Measurements from ENCODE around the gene PTPRN2.

The PTPRN2 gene

DNA sequence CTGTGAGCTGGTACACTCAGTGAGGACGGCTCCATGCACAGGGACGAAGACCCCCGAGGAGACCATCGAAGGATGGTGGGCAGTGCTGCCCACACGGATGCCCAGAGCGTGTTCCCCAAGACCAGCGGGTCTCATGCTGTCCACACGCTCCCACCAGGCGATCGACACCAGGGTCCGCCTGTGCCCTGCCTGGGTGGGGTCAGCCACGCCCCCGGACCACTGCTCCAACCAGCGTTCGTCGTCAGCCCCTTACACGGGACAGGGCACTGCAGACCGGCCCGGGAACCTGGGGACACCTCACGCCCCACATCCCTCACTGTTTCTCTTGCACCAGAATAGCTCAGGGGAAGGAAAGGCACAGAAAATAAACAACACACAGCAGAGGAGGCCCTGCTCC is 1027.4 kb downstream of the PTPRN2 start:
- no peak for DNase-seq

DNA sequence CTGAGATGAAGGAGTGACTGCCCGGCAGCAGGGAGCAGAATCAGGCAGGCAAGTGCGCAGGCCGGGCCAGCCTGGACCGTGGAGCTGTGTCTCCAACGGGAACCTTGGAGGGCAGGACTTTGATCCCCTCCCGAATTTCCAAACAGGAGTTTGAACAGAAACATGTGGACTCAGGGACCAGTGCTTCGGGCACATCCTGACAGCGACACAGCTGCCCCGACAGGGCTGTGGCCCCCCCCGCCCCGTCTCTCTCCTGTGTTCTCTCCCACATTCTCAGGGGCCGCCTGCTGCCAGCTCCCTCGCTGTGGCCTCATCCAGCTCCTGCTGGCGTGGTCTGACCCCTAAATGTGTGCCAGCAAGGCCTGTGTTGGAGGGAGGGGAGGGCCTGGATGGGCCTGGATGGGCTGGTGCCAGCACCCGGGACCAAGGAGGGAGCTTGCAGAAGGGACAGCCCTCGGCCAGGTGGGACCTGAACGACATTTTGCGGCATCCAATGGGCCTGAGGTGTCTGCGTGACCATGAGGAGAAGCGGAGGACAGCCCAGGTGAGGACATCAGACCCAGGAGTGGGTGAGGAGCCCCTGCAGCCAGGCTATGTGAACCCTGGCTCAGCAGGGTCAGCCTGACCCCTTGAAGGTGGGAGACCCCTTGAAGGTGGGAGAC is 1027.9 kb downstream of the PTPRN2 start:
- DNase-seq: no peak

DNA sequence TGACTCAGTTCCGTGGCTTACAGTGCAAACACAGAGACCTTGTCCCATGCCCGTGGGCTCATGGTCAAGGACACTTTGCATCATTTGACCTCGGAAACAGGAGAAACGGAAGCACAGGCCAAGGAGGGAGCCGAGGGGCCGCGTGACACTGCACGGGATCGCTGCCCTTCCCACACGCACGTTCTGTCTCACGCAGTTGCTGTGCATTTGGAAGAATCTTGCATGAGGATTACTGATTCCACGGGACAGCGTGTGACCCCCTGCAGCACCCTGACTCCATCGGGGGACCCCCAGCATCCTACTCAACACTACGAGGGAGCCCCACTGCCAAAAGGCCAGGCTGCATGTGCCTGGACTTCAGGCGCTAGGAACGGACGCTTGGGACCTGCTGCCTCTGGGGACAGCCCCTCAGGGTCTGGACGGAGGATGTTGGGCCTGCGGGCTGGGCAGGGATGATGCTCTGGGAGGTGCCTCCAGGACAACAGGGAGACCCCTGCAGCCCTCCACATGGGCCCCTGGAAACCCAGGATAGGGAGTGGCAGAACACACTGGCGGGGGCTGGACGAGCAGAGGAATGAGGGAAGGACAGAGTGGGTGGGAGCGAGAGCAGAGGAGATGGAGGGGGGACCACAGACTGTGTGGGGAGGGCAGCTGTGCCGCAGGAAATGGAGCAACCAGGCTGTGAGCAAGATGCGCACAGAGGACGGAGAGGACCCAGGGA is 1028.6 kb downstream of the PTPRN2 start:
- no peak for DNase-seq

DNA sequence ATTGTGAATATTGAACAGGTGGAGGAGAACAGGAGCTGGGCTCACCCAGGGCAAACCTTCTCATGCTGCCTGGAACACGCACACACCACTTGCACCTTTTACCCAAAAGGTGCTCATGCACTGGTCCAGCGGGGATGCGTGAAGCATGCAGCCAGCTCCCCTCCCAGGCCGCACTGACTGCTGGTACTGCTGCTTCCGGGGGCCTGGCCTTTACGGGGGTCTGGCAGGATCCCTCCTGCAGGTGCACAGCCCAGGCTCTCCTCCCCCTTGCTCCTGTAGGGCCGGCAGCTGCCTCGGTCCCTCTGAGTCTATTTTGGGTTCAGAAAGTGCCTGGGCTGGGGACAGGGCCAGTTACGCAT is 1029.1 kb downstream of the PTPRN2 start:
- DNase-seq: no peak

DNA sequence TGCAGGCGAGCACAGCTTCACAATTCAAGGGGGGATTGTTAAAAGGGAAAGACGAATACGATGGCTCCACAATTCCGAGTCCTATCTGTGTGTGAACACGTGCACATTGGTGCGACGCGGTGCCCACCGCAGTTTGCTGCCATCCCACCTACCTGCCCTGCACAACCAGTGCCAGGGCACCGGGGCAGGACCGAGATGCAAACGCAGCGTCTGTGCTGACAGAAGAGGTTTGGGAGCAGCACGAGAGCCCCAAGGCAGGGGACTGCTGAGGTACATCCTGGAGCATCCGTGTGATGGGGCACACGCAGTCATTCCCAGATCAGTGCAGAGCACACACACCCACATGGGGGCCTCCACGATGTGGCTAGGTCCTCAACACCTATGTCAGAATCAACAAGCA is 1029.6 kb downstream of the PTPRN2 start:
- no peak for DNase-seq

DNA sequence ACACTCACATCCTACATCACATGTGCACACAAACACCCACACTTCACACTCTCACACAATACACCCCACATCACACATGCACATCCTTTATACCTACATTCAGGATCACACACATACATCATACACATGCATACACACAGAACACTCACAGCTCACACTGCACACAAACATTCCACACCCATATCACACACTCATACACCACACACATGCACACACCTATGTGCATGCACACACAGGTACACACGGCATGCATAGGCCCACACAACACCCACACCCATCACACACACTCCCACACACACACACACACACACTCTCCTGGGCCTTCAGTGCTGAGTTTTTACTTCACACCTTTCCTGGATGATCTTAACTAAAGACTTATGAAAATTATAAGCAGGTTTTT is 1030.4 kb downstream of the PTPRN2 start:
- DNase-seq: no peak

DNA sequence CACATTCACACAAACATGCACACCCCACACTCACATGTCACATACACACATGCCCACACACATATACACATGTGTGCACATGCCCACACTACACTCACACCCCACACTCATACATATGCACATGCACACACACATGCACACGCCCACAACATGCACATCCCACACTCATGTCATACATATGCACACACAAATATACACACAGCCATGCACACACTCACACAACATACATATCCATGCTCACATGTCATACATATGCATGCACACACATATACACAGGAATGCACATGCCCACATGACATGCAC is 1031.0 kb downstream of the PTPRN2 start:
- no peak for DNase-seq

DNA sequence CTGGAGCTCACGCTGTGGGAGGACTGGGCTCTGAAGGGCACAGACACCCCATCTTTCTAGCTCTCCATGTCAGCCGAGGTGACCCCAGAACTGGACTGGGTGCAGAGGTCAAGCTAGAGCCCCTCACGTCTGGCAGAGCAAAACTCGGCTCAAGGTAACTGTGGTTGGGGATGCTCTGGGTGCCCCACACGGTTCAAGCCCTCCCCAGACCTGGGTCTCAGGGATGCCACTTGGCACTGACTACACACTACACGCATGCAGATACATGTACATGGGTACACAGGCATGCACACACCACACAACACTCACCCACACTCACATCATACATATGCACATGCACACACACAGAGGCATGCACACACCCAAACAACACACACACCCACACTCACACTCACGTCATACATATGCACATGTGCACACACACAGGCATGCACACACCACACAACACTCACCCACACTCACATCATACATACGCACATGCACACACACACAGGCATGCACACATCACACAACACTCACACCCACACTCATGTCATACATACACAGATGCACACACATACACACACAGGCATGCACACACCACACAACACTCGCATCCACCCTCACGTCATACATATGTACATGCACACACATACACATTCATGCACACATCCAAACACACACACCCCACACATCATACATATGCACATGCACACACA is 1031.5 kb downstream of the PTPRN2 start:
- no peak for DNase-seq

DNA sequence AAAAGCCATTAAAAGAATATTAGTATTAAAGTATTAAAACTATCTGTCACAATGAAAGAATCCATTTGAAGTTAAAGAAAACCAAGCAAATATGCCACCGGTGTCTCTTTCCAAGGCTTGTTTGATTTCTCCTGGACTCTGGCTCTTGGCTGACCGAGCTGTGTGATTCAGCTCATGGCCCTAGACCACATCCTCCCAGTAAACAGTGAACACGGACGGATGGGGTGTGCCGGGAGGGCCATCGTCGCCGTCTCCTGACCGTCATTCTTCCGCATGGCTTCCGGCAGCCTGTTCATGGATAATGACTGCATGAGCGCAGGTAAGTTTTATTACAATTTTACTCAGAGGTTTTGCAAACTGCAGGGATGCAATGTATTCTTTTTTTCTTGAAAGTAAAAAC is 1032.3 kb downstream of the PTPRN2 start:
- DNase-seq: no peak

DNA sequence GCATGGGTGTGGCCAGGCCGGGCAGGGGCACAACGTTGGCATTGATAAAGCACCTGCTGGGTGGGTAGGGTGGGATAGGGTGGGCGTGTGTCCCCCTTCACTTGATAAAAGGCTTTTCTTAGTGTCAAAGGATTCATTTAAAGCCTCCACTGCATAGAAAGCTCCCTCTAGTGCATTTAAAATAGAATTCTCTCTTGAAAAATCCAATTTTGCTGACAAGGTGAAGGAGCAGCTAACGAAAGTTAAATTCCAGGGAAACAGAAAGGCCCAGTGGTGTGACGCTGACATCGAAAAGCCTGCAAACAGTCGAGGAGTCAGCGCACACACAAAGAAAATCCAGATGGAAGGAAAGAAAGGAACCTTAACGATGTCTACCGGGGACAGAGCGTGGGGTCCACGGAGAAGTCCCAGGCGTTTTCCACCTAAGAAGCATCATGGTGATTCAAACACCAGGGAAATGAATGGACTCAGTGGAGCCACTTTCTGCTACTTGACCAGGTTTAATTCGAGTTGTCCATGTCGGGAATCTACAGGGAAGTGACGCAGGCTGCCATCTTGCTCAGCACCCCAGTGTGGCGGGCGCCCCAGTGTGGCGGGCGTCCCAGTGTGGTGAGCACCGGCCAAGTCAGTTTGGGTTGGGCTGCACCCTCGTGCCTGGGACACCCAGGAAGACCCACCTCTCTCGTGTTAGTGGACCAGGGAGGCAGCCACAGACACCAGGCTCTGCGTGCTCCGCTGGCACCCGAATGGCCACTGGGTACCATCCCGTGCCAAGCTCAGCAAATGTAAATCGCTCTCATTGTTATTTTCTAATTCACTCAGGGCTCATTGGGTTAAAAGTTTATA is 1033.0 kb downstream of the PTPRN2 start:
- no peak for DNase-seq

DNA sequence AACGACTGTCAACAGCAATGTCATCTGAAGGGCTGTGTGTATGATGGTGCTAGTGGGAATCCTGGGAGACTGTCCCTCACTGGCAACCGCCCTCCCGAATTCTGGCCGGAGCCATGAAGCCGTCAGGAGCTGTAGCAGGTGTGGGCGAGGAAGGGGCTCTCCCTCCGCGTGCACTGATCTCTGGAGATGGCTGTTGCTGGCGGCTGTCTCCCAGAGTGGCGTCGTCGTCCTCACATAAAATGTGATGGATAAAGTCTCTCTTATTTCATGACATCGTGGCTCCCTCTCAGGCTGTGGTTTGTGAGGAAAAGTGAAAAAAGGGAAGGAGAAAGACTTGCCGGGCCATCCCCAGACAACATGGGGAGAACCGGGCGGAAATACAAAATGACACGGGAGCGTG is 1034.4 kb downstream of the PTPRN2 start:
- no peak for DNase-seq

DNA sequence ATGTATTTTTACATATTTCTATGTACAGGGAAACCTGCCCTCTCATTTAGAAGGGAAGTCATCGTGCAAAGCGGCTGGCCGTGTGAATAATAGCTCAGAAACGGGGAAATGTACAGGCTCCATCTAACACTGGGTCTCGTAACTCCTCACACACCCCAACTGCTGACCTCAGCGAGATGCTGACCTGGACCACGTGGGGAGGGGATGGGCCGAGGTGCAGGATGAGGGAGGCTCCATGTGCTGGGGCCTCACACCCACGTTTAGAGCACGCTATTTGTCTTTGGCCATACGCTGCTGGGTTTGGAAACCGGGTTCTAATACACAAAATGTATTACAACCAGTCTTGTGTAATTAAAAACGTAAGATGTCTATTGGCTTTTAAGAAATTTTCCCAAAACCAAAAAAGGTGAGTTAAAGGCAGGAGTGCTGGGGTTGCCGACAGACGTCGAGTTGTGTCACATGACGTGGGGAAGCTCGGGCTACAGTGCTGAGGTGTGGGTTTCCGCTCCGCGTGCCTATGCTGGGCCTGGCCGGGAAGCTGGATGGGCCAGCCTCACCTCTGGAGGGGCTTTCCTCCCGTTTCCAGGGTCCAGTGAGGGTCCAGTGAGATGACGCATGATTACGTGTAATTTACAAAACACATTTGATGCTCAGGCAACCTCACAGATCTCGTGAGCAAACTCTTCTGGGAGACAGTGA is 1035.2 kb downstream of the PTPRN2 start:
- DNase-seq: no peak

DNA sequence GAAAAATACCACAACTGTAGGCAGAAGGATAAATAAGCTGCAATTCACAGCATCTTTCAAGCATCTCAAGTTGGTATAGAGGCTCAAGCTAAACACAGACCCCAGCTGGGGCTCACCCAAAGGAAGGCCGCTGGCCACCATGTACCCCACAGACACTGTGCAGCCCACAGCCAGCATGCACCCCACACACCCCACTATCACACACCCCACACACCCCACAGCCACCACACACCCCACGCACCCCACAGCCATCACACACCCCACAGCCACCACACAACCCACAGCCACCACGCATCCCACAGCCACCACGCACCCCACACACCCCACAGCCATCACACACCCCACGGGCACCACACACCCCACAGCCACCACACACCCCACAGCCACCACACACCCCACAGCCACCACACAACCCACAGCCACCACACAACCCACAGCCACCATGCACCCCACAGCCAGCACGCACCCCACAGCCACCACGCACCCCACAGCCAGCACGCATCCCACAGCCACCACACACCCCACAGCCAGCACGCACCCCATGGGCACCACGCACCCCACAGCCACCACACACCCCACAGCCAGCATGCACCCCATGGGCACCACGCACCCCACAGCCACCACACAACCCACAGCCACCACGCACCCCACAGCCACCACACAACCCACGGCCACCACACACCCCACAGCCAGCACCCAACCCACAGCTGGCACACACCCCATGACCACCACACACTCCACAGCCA is 1036.1 kb downstream of the PTPRN2 start:
- DNase-seq: no peak

DNA sequence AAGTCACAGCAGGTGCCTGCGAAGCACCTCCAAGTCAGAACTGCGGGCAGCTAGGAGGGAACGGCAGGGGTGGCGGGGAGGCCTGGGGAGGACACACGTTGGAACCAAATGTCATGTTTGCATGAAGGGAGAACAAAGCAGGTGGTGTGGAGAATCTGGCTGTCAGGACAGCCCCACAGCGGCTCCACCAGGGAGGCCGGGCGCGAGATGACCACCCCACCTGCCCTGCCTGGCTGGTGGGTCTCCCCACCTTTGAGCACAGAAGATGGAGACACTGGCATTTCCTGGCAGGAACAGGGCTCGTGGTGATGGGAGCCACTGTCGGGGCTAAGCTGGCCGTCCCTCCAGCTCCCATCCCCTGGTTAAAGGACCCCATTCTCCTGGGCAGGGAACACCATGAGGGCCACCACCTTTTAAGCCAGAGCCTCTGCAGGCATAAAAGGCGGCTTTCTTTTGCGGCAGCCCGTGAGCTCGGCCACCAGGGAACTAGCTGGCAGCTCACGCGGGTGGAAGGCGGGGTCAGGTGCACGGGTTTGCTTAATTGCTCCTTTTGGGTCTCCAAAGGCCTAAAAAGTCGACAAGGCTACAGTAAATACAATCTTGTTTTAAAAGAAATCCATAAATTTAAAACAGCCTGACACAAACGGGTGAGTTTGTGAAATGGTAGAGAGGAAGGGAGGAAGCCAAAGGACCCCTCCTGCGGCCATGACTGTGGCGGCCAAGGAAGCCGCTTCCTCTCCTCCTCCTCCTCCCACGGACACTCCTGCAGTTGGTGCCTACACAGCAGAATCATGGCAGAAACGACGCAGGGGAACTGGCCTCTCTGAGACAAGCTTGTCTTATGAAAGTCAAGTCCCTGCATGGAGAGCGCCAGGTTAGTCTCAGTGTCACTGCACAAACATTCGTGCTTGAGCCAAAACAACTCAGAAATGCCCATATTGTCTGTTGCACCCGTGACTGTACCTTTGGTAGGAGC is 1037.0 kb downstream of the PTPRN2 start:
- no peak for DNase-seq

DNA sequence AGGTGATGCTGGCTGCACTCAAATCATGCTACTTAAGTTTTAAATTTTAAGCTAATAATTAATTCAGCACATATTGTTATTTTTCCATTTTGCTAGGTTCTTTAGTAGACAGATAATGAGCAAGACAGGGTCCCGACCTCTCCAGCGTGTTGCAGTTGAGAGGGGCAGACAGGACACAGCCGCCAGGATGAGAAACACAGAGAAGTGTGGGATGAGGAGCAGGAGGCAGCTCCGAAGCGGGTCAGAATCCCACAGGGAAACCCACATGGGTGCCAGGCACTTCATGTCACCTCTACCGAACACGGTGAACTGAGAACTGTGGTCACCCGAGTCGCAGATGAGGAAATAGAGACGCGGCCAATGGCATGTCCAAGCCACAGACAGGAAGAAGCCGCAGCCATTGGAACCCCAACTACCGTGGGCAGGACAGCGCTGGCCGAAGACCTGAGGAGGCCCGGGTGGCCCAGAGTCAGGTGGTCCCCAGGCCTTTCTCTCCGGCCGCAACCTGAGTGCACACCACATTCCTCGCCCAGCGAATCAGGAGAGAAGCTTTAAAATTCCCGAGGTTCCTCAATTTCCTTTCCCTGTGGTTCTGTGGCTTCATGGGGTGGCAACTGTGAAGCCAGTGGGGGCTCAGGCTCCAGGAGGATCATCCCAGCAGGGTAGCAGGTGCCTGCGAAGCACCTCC is 1037.9 kb downstream of the PTPRN2 start:
- DNase-seq: no peak

DNA sequence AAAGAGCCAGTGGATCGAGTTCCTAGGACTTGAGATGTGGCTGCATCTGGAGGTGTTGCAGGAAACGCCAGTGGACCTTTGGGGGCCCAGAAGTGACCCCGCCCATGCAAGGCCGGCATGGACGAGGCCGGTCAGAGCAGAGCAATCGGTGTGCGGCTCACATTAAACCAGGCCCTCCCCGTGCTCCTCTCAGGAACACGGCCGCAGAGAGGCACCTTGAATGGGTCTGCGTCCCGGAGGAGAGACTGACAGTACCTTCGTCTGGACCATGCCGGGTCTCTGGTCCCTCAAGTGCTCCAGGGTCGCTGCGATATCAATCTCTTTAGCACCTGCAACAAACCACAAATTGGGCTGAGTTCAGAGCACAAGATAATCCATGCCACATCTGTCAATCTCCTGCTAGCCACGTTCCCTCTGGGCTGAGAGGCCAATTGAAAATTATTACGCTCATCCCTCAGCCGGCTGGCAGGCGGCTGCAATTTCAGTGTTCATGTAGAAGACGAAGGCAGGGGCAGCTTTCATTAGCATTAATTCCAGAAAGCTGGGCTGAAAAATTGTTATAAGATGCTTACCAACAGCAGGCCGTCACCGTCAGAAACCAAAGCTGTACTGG is 1038.8 kb downstream of the PTPRN2 start:
- no peak for DNase-seq

DNA sequence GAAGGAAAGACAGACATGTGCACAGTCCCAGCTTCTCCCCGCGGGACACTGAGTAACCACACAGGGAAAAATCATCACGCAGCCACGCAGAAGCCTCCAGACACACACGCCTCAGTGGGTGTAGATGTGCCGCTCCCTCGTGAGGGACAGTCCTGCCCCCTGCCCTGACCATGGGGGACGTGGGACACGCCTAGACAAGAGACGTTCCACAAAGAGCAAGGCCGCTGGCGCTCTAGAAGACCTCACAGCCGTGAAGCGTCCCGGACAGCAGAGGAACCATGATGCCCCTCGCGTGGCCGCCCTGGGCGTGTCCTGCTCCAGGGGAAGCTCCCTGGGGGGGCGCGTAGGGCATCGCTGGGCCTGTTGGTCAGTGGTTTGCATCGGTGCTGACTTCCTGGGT is 1040.0 kb downstream of the PTPRN2 start:
- no peak for DNase-seq

DNA sequence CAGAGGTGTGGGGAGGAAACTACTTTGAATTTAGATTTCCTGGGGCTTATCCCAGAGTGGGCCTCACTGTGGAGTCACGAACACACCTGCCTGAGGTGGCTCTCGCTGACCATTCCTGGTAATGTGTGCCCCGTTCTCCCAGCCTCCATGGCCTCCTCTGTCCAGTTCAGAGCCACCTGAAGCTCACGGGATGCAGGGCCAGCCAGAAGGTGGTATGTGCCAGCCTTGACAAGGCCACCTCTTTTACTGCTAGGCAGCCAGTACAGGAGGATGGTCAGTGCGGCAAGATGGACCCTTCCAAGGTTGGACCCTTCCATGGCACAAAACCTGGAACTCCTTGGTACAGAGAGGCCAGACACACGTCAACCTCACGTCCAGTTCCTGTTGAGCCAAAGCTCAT is 1040.5 kb downstream of the PTPRN2 start:
- DNase-seq: no peak

DNA sequence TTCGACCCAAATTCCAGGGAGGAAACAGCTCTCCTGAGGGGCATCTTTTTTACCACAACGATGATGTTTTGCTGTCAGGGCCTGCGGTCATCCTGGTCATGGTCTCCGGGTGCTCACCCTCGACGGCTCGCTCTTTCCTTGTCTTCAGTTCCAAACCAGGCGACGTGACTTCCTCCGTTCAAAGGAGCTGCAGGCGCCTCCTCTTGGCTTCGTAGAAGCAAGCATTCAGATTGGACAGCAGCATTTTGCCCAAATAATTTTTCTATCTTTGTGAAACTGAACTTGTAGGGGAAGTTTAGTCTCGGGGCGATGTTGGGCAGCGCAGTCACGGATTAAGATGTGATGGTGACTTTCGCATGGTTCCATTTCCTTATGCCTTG is 1042.0 kb downstream of the PTPRN2 start:
- no peak for DNase-seq
